Liver (tissue), 9 donors: Measurements from ENCODE around the gene LUZP4. TPM values are rescaled to one million over a fixed set of nuclear protein-coding genes. Genes with fewer than 3 reads are reported as not detected.

Experiments
- DNase-seq: peaks from one replicate; pipeline ENCODE4 v3.0.0-alpha.2; 2017; ENCODE audit warnings: low spot score
- H3K27ac ChIP-seq, 2 donors: one replicate each; pipeline ENCODE4 v1.7.0; 2013; ENCODE audit warnings: inconsistent platforms in 2 of 2, low read length in 2 of 2, control low read depth in 1 of 2, low read depth in 1 of 2, mild to moderate bottlenecking in 1 of 2
- H3K27me3 ChIP-seq, 4 donors: one replicate each; pipeline versions ENCODE4 v1.6.1 to v1.7.0; 2013; ENCODE audit warnings: low read length in 3 of 4, inconsistent platforms in 1 of 4, mild to moderate bottlenecking in 1 of 4, moderate library complexity in 1 of 4; ENCODE audit not compliant: control insufficient read depth in 4 of 4, insufficient read depth in 4 of 4
- H3K36me3 ChIP-seq, 4 donors: one replicate each; pipeline versions ENCODE4 v1.6.1 to v1.7.0; 2013; ENCODE audit warnings: low read length in 3 of 4, mild to moderate bottlenecking in 3 of 4, low read depth in 1 of 4, moderate library complexity in 1 of 4; ENCODE audit not compliant: control insufficient read depth in 4 of 4, insufficient read depth in 3 of 4
- H3K4me1 ChIP-seq, 4 donors: one replicate each; pipeline versions ENCODE4 v1.6.1 to v1.7.0; 2013; ENCODE audit warnings: low read length in 3 of 4, mild to moderate bottlenecking in 3 of 4, moderate library complexity in 1 of 4; ENCODE audit not compliant: control insufficient read depth in 4 of 4, insufficient read depth in 4 of 4
- H3K4me3 ChIP-seq, 3 donors: one replicate each; pipeline versions ENCODE4 v1.6.1 to v1.7.0; 2013; ENCODE audit warnings: low read length in 3 of 3, control low read depth in 1 of 3, low read depth in 1 of 3, mild to moderate bottlenecking in 1 of 3
- H3K9ac ChIP-seq, 2 donors: one replicate each; pipeline ENCODE4 v1.7.0; 2013; ENCODE audit warnings: low read length in 2 of 2, mild to moderate bottlenecking in 2 of 2, moderate library complexity in 2 of 2, control low read depth in 1 of 2, low read depth in 1 of 2
- H3K9me3 ChIP-seq, 4 donors: one replicate each; pipeline versions ENCODE4 v1.6.1 to v1.7.0; 2013; ENCODE audit warnings: low read length in 3 of 4; ENCODE audit not compliant: control insufficient read depth in 4 of 4
- EGR1 ChIP-seq, 2 donors: IDR thresholded peaks; 2 replicates each; pipeline ENCODE4 v1.6.1; 2016 to 2018; ENCODE audit warnings: antibody characterized with exemption in 2 of 2, low read depth in 2 of 2
- FOXA1 ChIP-seq: IDR thresholded peaks from 2 replicates; pipeline ENCODE4 v1.6.1; 2016; ENCODE audit warnings: antibody characterized with exemption
- FOXA2 ChIP-seq: IDR thresholded peaks from 2 replicates; pipeline ENCODE4 v1.6.1; 2016; ENCODE audit warnings: antibody characterized with exemption
- GABPA ChIP-seq, 2 donors: IDR thresholded peaks in 1 of 2; conservative IDR thresholded peaks in 1 of 2; 2 replicates each; pipeline ENCODE4 v1.6.1; 2016; ENCODE audit warnings: antibody characterized with exemption in 2 of 2, mild to moderate bottlenecking in 1 of 2, moderate library complexity in 1 of 2
- HNF4A ChIP-seq, 2 donors: conservative IDR thresholded peaks; 2 replicates each; pipeline ENCODE4 v1.6.1; 2016; ENCODE audit warnings: antibody characterized with exemption in 2 of 2, mild to moderate bottlenecking in 2 of 2
- HNF4G ChIP-seq: IDR thresholded peaks from 2 replicates; pipeline ENCODE4 v1.6.1; 2016; ENCODE audit warnings: antibody characterized with exemption
- JUND ChIP-seq, 2 donors: IDR thresholded peaks; 2 replicates each; pipeline ENCODE4 v1.6.1; 2016; ENCODE audit warnings: antibody characterized with exemption in 2 of 2
- NR2F2 ChIP-seq: IDR thresholded peaks from 2 replicates; pipeline ENCODE4 v1.6.1; 2016; ENCODE audit warnings: antibody characterized with exemption
- RAD21 ChIP-seq, 2 donors: IDR thresholded peaks; 2 replicates each; pipeline ENCODE4 v1.6.1; 2016; ENCODE audit warnings: antibody characterized with exemption in 2 of 2, mild to moderate bottlenecking in 2 of 2
- RXRA ChIP-seq, 2 donors: IDR thresholded peaks; 2 replicates each; pipeline ENCODE4 v1.6.1; 2017 to 2018; ENCODE audit warnings: antibody characterized with exemption in 2 of 2, mild to moderate bottlenecking in 1 of 2
- SP1 ChIP-seq: IDR thresholded peaks from 2 replicates; pipeline ENCODE4 v1.6.1; 2018; ENCODE audit warnings: antibody characterized with exemption, mild to moderate bottlenecking
- TAF1 ChIP-seq: conservative IDR thresholded peaks from 2 replicates; pipeline ENCODE4 v1.6.1; 2016; ENCODE audit warnings: antibody characterized with exemption, mild to moderate bottlenecking
- YY1 ChIP-seq: IDR thresholded peaks from 2 replicates; pipeline ENCODE4 v1.6.1; 2016; ENCODE audit warnings: antibody characterized with exemption, mild to moderate bottlenecking
- WGBS: extraction: QIAGEN DNeasy Blood & Tissue Kit; methylation state at CpG from one replicate; pipeline ENCODE4 v1.1.7; 2013; 5-methylcytosine and 5-hydroxymethylcytosine counted together
- polyA plus RNA-seq, 2 donors: library from polyadenylated mRNA; stranded (reverse) in 1 of 2; unstranded in 1 of 2; fragments of 200-250 nt in 1 of 2; fragments of >200 nt in 1 of 2; fragmentation: Nextera tagmentation in 1 of 2; extraction: Ambion mirVana in 1 of 2; gene quantifications; one replicate each; pipeline versions ENCODE4 v1.2.1 to v1.2.3, GENCODE V29; 2013 to 2015
- total RNA-seq, 2 donors: library from RNA; depleted of rRNA; stranded (reverse); fragments of >200 nt; gene quantifications; one replicate each; pipeline ENCODE4 v1.2.3, GENCODE V29; 2014
- TF ChIP-seq, protein P1 (sequence below): IDR thresholded peaks from 2 replicates; pipeline ENCODE4 v1.6.1; 2016; ENCODE audit warnings: antibody characterized with exemption
- TF ChIP-seq, protein P2 (sequence below): IDR thresholded peaks from 2 replicates; pipeline ENCODE4 v1.6.1; 2016; ENCODE audit warnings: antibody characterized with exemption, mild to moderate bottlenecking
- TF ChIP-seq, protein P3 (sequence below): IDR thresholded peaks from 2 replicates; pipeline ENCODE4 v1.6.1; 2016; ENCODE audit warnings: antibody characterized with exemption
- TF ChIP-seq, protein P4 (sequence below): IDR thresholded peaks from 2 replicates; pipeline ENCODE4 v1.6.1; 2016; ENCODE audit warnings: antibody characterized with exemption
- TF ChIP-seq, protein P5 (sequence below): fragments of 150-350 bp; IDR thresholded peaks from 2 replicates; pipeline ENCODE4 v1.5.1; 2017; ENCODE audit warnings: improper control_type of control experiment, low read depth, low read length; ENCODE audit not compliant: missing input control
- donor health status: healthy.
- donor health status: healthy.
- donor health status: healthy.
- donor health status: healthy.
- donor health status: healthy.

The LUZP4 gene
- total and polyA plus RNA-seq, 4 donors = not detected

DNA sequence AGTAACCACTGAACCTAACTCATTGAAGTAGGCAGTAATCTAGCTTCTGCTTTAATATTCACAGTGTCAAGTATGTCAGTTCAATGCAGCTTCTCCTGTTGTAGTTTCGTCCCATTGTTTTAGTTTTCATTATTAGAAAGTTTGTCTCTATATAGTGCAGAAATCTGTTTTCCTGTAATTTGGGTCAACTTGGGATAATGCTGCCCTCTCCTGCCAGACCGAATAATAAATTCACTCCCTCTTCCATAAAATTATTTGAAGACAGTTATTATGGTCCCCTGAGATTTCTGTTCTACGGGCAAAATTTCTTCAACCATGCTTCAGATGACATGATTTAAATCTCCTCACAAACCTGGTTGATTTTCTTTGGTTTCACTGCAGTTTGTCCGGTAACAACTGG, 4.6 kb upstream of the LUZP4 start:
- H3K4me3 ChIP-seq = no peak overlapping the region
- no peak overlapping the region for H3K9ac ChIP-seq
- H3K27ac ChIP-seq = no peak overlapping the region
- no peaks in the 10 kb centered on the region for H3K4me1 ChIP-seq
- H3K9me3 ChIP-seq = peaks cover 0 to 6% (median 2%) of the 10 kb centered on the region in 4 donors
- TF ChIP-seq, protein P1, sequence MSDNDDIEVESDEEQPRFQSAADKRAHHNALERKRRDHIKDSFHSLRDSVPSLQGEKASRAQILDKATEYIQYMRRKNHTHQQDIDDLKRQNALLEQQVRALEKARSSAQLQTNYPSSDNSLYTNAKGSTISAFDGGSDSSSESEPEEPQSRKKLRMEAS = no peak
- no peak for TF ChIP-seq FOXA2
- TF ChIP-seq, protein P2, sequence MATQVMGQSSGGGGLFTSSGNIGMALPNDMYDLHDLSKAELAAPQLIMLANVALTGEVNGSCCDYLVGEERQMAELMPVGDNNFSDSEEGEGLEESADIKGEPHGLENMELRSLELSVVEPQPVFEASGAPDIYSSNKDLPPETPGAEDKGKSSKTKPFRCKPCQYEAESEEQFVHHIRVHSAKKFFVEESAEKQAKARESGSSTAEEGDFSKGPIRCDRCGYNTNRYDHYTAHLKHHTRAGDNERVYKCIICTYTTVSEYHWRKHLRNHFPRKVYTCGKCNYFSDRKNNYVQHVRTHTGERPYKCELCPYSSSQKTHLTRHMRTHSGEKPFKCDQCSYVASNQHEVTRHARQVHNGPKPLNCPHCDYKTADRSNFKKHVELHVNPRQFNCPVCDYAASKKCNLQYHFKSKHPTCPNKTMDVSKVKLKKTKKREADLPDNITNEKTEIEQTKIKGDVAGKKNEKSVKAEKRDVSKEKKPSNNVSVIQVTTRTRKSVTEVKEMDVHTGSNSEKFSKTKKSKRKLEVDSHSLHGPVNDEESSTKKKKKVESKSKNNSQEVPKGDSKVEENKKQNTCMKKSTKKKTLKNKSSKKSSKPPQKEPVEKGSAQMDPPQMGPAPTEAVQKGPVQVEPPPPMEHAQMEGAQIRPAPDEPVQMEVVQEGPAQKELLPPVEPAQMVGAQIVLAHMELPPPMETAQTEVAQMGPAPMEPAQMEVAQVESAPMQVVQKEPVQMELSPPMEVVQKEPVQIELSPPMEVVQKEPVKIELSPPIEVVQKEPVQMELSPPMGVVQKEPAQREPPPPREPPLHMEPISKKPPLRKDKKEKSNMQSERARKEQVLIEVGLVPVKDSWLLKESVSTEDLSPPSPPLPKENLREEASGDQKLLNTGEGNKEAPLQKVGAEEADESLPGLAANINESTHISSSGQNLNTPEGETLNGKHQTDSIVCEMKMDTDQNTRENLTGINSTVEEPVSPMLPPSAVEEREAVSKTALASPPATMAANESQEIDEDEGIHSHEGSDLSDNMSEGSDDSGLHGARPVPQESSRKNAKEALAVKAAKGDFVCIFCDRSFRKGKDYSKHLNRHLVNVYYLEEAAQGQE = no peak
- TF ChIP-seq, protein P3, sequence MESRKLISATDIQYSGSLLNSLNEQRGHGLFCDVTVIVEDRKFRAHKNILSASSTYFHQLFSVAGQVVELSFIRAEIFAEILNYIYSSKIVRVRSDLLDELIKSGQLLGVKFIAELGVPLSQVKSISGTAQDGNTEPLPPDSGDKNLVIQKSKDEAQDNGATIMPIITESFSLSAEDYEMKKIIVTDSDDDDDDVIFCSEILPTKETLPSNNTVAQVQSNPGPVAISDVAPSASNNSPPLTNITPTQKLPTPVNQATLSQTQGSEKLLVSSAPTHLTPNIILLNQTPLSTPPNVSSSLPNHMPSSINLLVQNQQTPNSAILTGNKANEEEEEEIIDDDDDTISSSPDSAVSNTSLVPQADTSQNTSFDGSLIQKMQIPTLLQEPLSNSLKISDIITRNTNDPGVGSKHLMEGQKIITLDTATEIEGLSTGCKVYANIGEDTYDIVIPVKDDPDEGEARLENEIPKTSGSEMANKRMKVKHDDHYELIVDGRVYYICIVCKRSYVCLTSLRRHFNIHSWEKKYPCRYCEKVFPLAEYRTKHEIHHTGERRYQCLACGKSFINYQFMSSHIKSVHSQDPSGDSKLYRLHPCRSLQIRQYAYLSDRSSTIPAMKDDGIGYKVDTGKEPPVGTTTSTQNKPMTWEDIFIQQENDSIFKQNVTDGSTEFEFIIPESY = no peak
- TF ChIP-seq YY1 = no peak
- TF ChIP-seq RAD21 (IDR thresholded peaks at IDR 0.05) = no peak
- TF ChIP-seq HNF4G = no peak
- TF ChIP-seq RXRA (IDR thresholded peaks at IDR 0.05) = no peak
- no peak for TF ChIP-seq TAF1
- TF ChIP-seq, protein P4, sequence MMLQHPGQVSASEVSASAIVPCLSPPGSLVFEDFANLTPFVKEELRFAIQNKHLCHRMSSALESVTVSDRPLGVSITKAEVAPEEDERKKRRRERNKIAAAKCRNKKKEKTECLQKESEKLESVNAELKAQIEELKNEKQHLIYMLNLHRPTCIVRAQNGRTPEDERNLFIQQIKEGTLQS = no peak
- TF ChIP-seq SP1 = no peak
- TF ChIP-seq GABPA (IDR thresholded peaks at IDR 0.05 in 1 of 2, conservative IDR thresholded peaks at IDR 0.05 in 1 of 2) = no peak
- TF ChIP-seq FOXA1 = no peak
- TF ChIP-seq HNF4A (conservative IDR thresholded peaks at IDR 0.05) = no peak
- TF ChIP-seq, protein P5, sequence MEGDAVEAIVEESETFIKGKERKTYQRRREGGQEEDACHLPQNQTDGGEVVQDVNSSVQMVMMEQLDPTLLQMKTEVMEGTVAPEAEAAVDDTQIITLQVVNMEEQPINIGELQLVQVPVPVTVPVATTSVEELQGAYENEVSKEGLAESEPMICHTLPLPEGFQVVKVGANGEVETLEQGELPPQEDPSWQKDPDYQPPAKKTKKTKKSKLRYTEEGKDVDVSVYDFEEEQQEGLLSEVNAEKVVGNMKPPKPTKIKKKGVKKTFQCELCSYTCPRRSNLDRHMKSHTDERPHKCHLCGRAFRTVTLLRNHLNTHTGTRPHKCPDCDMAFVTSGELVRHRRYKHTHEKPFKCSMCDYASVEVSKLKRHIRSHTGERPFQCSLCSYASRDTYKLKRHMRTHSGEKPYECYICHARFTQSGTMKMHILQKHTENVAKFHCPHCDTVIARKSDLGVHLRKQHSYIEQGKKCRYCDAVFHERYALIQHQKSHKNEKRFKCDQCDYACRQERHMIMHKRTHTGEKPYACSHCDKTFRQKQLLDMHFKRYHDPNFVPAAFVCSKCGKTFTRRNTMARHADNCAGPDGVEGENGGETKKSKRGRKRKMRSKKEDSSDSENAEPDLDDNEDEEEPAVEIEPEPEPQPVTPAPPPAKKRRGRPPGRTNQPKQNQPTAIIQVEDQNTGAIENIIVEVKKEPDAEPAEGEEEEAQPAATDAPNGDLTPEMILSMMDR = no peak
- TF ChIP-seq EGR1 (IDR thresholded peaks at IDR 0.05; ENCODE audit: low read depth in 2 of 2) = no peak
- TF ChIP-seq NR2F2 = no peak
- no peak for DNase-seq
- H3K36me3 ChIP-seq = no peaks in the 10 kb centered on the region
- 56% methylated on average over 4 of the region's 4 CpGs for WGBS
- H3K27me3 ChIP-seq = peaks cover 0 to 2% (median 0%) of the 10 kb centered on the region in 4 donors

DNA sequence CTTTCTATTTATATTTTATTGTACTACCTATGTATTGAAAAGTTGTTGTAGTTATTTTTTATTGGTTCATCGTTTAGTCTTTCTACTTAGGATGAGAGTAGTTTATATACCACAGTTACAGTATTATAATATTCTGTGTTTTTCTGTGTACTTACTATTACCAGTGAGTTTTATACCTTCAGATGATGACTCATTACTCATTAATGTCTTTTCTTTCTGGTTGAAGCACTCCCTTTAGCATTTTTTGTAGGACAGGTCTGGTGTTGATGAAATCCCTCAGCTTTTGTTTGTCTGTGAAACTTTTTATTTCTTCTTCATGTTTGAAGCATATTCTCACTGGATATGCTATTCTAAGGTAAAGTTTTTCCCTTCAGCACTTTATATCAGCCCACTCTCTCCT, 7.7 kb downstream of the LUZP4 start:
- no peaks in the 10 kb centered on the region for H3K9me3 ChIP-seq
- no peak overlapping the region for H3K27ac ChIP-seq
- H3K4me1 ChIP-seq = no peaks in the 10 kb centered on the region
- DNase-seq = no peak
- 90% methylated on average over 1 of the region's 1 CpG for WGBS
- H3K27me3 ChIP-seq = no peaks in the 10 kb centered on the region
- no peak overlapping the region for H3K9ac ChIP-seq
- no peak overlapping the region for H3K4me3 ChIP-seq
- H3K36me3 ChIP-seq = no peaks in the 10 kb centered on the region
- TF ChIP-seq, protein P5 = no peak
- TF ChIP-seq JUND (IDR thresholded peaks at IDR 0.05) (no peak), TAF1 (no peak), YY1 (no peak), FOXA2 (no peak), RAD21 (IDR thresholded peaks at IDR 0.05) (no peak), SP1 (no peak), HNF4G (no peak), FOXA1 (no peak), HNF4A (conservative IDR thresholded peaks at IDR 0.05) (no peak)
- TF ChIP-seq, protein P4 = no peak
- TF ChIP-seq, protein P3 = no peak
